Posterior cingulate gyrus (tissue), 11 donors: ENCODE measurements around the gene SIPA1L3.
"Not testable (repeated sequence)": the region's sequence is repeated elsewhere in the genome, so short reads cannot be mapped to it uniquely, and the experiment has no call there.

Experiments used
- DNase-seq, 10 donors: peaks; one replicate each; pipeline versions ENCODE4 v3.0.0 to v3.0.0-alpha.2; 2020 to 2021; ENCODE audit warnings: mixed read lengths in 3 of 10
- intact Hi-C: fragments of 100-400 bp; cut with DNase I; formaldehyde crosslinking; loops from one replicate; pipeline ENCODE4 v1.15.1; 2023

Gene SIPA1L3

DNA sequence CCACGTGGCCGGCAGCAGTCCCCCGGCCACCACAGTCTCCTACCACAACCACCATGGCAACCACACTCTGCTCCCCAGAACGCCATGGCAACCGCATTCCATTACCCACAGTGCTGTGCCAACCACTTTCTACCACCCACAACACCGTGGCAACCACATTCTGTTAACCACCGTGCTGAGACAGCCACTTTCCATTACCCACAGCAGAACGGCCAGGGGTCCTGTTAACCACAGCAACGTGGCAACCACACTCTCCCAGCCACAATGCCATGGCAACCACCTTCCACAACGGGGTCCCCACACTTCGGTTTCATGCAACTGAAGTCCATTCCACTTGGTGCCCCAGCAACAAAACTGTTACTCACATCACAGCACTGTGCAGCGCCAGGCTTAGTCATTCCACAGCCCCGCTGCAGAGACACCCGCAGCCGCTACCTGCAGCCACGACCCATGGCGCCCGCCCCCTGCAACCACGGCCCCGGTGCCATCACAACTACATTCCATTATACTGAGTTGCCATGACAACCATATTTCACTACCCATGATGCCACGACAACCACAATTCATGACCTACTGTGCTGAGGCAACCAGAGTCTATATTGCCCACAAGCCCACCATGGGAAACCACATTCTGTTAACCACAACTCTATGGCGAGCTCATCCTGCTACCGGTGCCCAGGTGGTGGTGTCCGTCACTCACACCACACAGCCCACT, 307.1 kb downstream of the SIPA1L3 start:
- intact Hi-C loops, result no loop called here
- peak in 8 of 10 donors; percentile 39 to 94 (median 70) for DNase-seq

- no peak for DNase-seq
- intact Hi-C loops, result no loop called here
These were observed 310.0 kb downstream of the SIPA1L3 start for GRCh38 chr19:38216785-38217641.

DNA sequence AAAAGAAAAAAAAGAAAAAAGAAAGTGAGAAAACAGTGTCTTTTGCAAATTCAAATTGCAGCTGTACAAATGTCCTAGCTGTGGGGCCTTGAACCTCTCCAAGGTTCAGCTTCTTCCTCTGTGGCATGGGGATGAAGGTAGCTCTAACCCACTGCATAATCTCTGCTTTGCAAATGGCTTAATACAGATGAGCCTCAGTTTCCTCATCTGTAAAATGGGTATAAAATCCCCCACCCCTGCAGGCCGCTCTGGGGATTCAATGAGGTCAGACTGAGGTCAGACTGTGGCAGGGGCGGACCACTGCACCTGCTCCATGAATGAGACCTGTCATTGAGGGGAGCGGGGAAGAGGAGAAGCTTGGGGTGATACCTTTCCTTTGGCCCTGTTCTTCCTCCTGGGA, 311.2 kb downstream of the SIPA1L3 start:
- no peak for DNase-seq
- intact Hi-C loops, result no loop called here

DNA sequence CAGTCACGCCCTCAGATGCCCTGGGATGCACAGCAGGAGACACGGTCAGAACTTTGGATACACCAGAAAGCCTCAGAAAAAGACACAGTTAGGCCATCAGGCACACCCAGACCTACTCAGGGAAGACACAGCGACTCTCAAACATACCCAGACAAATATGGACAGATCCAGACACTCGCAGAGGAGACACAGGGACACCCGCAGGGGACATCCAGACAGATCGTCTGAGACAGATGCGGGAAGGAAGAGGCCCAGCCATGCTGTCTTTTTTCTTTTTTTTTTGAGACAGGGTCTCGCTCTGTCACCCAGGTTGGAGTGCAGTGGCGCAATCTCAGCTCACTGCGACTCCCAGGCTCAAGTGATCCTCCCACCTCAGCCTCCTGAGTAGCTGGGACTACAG, 312.2 kb downstream of the SIPA1L3 start:
- intact Hi-C loops, result no loop called here
- DNase-seq, result no peak

- intact Hi-C loops, result no loop called here
- DNase-seq, result no peak
These were observed 314.4 kb downstream of the SIPA1L3 start for GRCh38 chr19:38221421-38221820.

DNA sequence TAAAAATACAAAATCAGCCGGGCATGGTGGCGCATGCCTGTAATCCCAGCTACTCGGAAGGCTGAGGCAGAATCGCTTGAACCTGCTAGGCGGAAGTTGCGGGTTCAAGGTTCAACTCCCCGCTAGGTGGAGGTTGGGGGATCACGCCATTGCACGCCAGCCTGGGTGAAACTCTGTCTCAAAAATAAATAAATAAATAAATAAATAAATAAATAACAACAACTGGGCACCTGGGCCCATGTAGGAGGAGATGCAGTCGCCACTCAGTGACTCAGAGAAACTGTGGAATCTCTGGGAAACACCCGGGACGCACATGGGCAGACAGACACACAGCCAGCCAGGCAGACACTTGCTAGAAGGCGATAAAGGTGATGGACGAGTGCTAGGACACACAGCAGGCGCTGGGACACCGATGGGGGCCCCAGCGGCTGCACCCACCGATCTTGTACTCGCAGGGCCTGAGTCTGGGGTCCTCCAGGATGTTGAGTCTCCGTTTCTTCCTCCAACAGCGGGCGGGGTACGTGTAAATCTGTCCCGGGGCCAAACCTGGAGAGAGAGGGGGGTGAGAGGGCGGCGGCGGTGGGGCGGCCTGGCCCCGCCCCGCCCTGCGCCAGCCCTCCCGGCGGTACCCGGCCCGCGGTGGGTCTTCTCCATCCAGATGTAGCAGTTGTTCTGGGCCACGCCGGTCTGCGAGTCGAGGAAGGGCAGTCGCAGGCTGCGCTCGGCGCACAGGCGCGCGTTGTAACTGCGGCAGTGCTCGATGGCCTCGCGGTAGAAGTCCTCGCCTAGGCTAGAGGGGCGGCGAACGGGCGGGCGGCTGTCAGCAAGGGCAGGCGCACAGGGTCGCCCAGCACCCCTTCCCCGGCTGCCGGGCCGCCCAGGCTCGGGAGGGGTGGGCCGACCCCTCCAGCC, 315.2 kb downstream of the SIPA1L3 start:
- DNase-seq, result no peak
- intact Hi-C loops, result no loop called here

DNA sequence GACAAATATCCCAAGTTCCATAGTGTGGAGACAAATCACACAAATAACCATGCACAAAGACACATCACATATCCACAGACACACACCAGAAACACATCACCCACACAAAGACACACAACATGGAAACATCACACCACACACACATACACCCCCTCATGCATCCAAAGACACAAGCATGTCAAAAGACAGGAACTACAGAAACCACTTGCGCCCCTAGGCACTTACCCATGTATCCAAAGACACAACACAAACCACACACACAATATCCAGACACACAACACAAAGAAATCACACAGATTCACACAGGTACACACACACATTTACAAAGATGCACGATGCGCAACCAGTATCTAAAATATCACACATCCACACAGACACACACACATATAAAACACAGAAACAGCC, 316.1 kb downstream of the SIPA1L3 start:
- intact Hi-C loops, result no loop called here
- no peak for DNase-seq

DNA sequence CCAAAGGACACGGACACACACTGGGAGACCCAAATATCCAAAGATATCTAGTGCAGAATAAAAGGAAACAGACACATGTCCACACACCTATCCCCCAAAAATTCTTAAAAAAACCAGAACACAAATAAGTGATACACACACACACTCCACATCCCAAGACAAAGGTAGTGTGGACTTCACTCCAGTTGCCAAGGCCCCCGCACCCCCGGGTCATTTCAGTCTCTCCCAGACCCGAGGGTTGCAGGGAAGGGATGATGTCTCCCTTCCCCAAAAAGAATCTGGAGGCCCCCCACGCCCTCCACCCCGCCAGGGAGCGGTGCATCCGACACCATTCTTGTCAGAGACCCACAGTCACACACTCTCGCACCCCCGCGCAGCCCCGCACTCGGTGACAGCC, 316.6 kb downstream of the SIPA1L3 start:
- intact Hi-C loops, result no loop called here
- DNase-seq, result no peak

- peak; percentile 65 to 98 (median 82) for DNase-seq
- intact Hi-C loops, result no loop called here
These were observed 317.2 kb downstream of the SIPA1L3 start, which contains the start of gene DPF1 for GRCh38 chr19:38224014-38224862. DPF1 (minus strand) TSS chr19:38224222; CDS start chr19:38224142, 80 bp downstream.

DNA sequence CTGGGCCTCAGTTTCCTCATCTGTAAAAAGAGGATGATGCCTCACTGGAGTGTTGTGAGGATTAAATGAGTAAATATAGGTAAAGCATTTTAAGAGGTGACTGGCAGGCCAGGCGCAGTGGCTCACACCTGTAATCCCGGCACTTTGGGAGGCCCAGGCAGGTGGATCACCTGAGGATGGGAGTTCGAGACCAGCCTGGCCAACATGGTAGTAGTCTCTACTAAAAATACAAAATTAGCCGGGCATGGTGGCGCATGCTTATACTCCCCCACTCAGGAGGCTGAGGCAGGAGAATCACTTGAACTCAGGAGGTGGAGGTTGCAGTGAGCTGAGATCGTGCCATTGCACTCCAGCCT, 317.8 kb downstream of the SIPA1L3 start:
- intact Hi-C loops, result loop anchor here (5.0 kb wide), 2 partner anchors 83 to 323 kb away; no protein-coding TSS in a partner anchor
- DNase-seq, result not testable (repeated sequence)

DNA sequence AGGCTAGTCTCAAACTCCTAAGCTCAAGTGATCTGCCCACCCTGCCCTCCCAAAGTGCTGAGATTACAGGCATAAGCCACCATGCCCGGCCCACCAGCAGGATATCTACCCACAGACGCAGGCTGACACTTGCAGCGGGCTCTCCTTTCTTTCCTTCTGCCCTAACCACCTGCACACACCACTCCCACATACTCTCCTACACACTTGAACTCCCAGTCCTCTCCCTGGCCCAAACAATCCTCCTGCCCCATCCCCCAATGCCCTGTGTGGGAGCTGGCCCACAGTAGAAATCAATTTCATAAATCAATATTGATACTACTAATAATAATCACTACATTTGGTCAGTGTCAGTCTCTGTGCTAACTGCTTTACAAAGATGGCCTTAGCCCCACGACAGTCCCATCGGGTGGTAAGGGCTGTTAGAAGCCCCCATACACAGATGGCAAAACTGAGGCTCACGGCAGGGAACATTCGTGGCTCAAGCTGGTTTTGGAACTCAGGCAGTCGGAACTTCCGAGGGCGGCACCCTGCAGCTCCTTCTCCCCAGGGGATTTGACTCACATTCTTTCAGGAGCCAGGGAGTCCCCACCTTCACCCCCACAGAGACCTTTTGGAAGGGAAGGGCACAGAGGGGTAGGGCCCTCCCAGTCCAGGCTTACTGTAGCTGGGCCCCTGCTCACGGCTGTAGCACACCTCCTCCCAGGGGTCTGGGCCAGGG, 320.4 kb downstream of the SIPA1L3 start:
- DNase-seq, result no peak
- intact Hi-C loops, result loop anchor here (5.0 kb wide), 2 partner anchors 85 to 325 kb away; no protein-coding TSS in a partner anchor

DNA sequence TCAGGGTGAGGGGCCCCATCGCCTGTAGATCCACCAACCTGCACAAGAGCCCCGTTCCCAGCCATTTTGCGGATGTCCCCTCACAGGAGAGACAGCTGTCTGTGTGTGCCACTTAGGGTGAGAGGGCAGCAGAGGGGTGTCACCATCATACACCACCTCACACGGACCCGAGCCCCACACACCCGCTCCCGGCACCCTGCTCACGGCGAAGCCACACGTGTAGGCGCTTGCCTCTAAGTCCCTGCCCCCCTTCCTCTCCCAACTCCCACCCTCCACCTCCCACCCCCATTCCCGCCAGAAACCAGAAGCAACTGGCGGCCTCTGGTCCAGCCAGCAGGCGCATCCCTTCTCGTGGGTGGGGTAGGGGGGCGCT, 321.0 kb downstream of the SIPA1L3 start:
- intact Hi-C loops, result loop anchor here (5.0 kb wide), 2 partner anchors 86 to 326 kb away; no protein-coding TSS in a partner anchor
- DNase-seq, result no peak

DNA sequence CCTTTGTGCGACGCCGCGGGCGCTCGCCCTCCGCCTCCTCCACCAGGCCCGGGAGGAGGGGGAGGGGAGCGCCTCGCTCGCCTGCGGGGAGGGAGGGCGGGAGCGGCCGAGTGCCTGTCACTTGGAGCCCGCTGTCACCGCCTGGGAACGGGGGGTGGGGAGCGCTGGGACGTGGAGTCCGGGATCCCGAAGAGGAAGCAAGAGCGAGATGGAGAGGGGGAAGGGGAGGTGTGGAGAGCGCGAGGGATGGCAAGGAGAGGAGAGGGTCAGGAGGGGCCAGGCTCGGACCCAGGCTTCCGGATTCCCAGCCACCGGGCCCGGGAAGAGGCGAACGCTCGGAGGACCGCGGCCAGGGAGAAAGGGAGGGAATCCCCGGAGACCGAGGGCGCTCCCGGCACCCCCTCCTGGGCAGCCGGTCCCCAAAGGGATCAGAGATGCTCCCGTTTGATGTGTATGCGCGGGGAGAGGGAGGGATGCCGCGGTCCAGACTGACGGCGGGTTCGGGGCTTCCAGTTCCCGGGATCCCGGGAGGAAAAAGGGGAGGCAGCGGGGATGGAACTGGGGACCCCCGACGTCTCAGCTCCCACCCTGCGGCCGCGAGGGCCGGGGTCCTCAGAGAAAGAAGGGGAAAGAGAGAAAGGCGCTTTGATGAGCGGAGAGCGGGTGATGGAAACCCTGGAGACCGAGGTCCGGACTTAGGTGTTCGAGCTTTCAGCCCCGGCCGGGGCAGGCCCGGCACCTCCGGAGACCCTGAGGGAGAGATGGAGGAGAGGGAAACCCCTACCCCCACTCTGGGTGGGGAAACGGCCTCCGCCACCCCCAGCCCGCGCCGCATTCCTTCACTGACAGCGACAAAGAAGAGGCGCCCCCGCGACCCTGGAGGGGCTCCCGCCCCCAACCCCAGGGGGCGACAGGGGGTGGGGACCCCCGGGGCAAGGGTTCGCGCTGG, 321.8 kb downstream of the SIPA1L3 start:
- intact Hi-C loops, result loop anchor here (5.0 kb wide), 2 partner anchors 86 to 326 kb away; no protein-coding TSS in a partner anchor

GRCh38 chr19:38229585-38230073, 322.6 kb downstream of the SIPA1L3 start:
- intact Hi-C loops, result loop anchor here (5.0 kb wide), 2 partner anchors 87 to 327 kb away; no protein-coding TSS in a partner anchor
- DNase-seq, result peak; percentile 85 to 99 (median 96)

More for the DNA sequence above, 321.8 kb downstream of the SIPA1L3 start:
- peak in 9 of 10 donors; percentile 53 to 95 (median 71) for DNase-seq

GRCh38 chr19:38230506-38231133, 323.6 kb downstream of the SIPA1L3 start:
- DNase-seq, intact Hi-C loops: not testable (repeated sequence)

GRCh38 chr19:38231918-38232317, 324.9 kb downstream of the SIPA1L3 start:
- DNase-seq, result no peak
- intact Hi-C loops, result no loop called here

GRCh38 chr19:38233740-38234251, 326.8 kb downstream of the SIPA1L3 start:
- intact Hi-C loops, result loop anchor here (2.0 kb wide), 1 partner anchor 101 kb away; the partner anchor contains the start of gene CATSPERG
- peak; percentile 61 to 97 (median 87) for DNase-seq
